ENCODE data around the gene CUX1.

GRCh38 chr7:101905203-101905865 is 87.9 kb downstream of the CUX1 start:
- TF ChIP-seq ARNTL (CRISPR knock-in tag; IDR thresholded peaks at IDR 0.05; ENCODE audit: borderline replicate concordance, low read depth) (no peak), CREB5 (CRISPR knock-in tag; IDR thresholded peaks at IDR 0.05; ENCODE audit: low read depth) (no peak), POU6F1 (CRISPR knock-in tag; IDR thresholded peaks at IDR 0.05; ENCODE audit: borderline replicate concordance, low read depth) (no peak)

All from SK-N-SH treated with all-trans-retinoic acid at 6 μM for 48 hours (cell line).